Measurements from ENCODE around the gene CHN1.

The CHN1 gene

DNA sequence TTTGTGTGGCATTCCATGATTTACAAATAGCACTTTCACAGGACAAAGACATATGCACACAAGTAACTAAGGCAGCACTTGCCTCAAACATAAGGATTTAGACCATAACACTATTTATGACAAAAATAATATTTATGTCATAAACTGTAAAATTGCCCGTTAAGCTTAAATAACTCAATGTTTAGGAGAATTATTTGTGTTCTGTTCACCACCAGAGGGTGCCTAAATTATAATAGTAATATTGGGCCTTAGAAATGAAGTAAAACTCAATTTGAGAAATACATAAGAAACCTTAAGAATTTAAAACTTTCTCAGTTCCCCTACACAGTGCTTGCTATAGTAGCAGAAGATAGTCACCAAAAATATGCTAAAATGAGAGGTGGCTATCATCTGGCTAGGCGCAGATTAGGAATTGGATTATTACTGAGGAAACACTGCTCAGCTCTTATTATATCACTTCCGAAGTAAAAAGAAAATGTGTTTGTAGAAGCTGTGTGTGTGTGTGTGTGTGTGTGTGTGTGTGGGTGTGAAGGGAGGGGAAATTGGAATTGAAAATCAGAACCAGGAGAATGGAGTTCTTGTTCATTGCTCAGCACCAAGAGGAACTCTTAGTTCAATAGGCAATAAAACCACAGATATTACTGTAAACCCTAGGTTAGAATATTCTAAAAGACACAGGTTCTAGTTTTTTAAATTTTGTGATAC lies 4.9 kb upstream of the CHN1 start:
- DNase-seq = no peak

DNA sequence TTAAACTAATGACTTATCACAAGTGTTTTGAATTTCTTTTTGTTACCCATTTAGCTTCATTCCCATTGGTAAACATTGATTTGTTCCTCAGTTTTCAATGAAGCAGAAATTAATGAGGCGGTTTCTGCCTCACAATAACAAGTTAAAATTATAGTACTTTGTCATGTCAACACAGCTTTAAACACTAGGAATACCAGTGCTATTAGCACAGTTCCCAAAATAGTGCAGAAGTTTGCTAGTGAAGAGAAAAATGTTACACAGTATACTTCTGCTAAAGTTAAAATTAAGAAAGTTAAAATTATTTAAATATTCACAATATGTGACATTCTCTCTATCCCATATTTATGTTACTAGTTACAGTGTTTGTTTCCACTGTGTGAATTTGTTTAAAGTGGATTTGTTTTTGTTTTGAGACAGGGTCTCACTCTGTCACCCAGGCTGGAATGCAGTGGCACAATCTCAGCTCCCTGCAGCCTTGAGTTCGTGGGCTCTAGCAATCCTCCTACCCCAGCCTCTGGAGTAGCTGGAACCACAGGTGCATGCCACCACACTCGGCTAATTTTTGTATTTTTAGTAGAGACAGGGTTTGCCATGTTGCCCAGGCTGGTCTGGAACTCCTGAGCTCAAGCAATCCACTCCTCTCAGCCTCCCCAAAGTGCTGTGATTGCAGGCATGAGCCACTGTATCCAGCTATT lies 3.8 kb upstream of the CHN1 start:
- DNase-seq = no peak

DNA sequence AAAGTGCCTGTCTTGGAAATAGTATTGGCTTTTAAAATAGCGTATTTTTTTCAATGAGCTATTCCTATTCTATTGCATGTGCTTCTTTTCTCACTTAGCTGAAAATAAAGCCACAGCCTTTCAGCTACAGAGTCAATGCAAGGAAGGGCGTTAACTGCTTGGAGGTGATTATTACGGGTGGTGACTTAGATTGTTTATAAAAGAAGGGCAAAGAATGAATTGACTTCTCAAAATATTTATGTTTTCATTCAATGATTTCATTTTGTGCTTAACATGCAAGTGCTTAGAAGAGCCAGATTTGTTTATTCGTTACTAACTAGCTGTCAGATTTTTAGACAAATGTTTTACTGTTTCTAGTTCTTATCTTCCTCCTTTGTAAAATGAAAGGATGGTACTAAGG lies 2.8 kb upstream of the CHN1 start:
- no peak for DNase-seq

DNA sequence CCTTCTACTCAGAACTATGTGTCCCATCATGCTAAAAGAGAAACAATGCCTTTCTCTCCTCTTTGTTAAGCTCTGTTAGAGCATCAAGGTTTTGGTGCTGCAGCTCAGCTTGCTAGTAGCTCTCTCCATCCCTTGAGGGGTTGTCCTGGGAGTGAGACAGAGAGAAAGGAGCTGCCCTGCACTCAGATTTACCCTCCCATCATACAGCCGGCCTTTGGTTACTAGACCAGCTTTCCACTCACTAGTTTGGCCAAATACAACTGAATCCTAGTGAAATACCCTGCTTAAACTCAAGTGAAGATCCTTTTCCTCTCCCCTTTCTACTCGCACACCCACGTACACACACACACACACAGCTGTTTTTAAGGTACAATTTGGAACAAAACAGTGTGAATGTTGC lies 2.3 kb upstream of the CHN1 start:
- no peak for DNase-seq

GRCh38 chr2:175006281-175006680 lies 1.1 kb upstream of the CHN1 start:
- no peak for DNase-seq

DNA sequence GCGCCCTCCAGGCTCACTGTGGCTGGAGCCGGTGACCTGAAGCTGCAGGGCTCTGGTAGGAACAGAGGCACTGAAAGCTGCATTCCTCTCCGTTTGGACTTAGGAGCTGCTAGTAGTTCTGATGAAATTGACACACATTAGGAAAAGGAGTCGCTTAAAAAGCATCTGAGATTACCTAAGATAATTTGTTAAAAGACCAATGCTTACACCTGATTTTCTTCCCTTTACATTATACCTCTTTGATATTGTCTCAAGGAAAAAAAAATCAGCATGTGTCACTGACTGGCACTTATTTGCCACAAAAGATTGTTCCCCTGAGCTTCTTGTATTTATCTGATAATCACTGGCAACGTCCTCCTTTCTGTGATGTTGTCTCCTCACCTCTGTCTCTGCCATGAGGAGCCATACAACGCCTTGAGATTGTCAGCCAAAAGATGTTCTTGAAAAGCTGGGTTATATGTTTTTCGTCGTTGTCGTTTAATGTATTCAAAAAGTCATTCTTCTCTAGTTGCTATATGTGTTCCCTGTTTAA lies 618 bp upstream of the CHN1 start:
- no peak for DNase-seq

DNA sequence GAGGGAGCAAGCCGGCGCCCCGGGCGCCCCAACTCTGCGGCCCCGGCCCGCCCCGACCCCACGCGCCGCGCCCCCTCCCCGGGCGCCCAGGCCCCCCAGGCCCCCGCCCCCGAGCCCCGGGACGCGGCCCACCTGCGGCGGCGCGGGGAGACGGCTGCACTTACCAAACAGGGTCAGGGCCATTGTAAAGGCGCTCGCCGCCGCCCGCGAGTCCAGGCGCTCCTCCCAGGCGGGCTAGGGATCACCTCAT lies 526 bp downstream of the CHN1 start:
- no peak for DNase-seq

GRCh38 chr2:175003875-175004729 lies 1.1 kb downstream of the CHN1 start:
- peak in 1 of 2 experiments; percentile 3 for DNase-seq

GRCh38 chr2:175002547-175003274 lies 2.5 kb downstream of the CHN1 start:
- DNase-seq = no peak

DNA sequence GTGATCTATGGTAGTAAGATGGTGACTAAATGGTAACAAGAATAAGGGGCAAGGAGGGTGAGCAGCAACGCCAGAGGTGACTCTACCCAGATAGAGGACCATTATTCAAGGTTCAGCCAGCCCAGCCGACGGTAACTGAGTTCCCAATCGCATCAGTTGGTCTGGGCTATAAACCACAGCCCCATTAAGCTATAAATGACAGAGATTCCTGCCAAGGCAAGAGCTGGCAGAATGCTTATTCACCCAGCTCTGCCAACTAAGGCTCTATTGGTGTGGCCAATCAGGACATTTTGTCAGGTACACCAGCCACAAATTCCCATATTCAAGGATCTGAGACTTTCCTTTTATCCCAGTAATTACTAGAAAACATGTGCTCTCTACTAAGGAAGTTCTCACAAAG lies 3.6 kb downstream of the CHN1 start:
- no peak for DNase-seq

GRCh38 chr2:174997110-174997509 lies 8.1 kb downstream of the CHN1 start:
- no peak for DNase-seq

DNA sequence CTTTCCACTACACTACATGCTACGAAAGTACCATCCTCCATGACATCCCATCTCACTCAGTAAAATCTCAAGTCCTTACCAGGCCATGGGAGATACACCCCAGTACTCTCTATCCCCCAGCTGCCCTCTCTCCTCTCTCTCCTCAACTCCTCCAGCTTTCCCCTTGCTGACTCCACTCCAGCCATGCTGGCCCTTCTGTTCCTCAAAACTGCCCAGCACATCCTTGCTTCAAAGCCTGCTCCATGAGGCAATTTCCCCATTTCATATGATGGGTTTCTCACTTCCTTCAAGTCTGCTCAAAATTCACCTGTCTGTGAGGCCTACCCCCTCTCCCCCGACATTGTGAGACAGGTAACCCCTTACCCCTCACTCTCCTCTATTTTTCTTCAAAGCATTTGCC lies 8.6 kb downstream of the CHN1 start:
- no peak for DNase-seq

DNA sequence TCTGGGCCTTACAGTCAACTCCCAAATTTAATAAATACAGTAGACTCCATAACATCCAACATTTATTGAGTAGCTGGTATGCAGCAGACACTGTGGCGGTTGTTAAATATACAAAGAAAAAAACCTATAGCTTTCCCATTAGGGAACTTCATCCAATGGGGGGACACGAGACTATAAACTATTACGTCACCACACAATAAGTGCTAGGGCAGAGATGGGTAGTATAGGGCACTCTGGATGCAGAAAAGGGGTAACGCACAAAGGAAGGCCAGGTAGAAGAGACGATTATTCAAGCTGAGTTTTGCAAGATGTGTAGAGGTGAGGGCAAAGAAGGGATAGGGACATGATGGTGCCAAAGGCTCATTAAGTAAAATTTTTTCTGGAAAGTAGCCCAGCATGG lies 10.8 kb downstream of the CHN1 start:
- DNase-seq = no peak

DNA sequence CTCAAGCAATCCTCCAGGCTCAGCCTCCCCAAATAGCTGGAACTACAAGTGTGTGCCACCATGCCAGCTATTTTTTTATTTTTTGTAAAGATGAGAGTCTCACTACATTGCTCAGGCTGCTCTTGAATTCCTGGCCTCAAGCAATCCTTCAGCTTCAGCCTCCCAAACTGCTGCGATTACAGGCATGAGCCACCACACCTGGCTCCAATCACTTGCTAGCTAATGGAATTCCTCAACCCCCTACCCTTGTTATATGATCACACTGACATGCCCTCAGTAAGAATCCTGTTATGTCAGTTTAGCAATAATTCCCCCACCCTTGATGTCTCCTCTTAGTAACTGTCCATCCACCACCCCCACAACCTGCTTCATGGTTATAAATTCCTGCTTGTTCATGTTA lies 12.3 kb downstream of the CHN1 start:
- DNase-seq = no peak

- DNase-seq = no peak
Observed at GRCh38 chr2:174985614-174986013, 19.6 kb downstream of the CHN1 start.

- no peak for DNase-seq
Observed at GRCh38 chr2:174984561-174984960, 20.6 kb downstream of the CHN1 start.

- no peak for DNase-seq
Observed at GRCh38 chr2:174981331-174981730, 23.9 kb downstream of the CHN1 start.

DNA sequence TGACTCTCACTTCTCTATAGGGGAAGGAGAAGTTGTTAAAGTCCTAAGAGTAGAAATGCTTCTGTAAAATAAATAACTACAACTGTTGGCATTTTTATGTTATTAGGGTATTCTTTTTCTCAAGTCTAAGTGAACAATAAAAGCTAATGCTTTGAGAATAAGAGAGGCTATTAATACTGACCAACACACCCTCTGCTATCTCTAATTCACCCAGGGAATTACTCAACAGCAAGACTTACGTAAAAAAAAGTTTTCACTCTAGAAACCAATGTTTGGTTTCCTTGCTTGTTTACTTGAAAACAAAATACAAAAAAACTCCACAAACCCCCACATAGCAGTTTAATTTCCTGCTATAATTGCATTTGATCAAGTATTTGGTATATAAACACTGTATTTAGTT lies 25.2 kb downstream of the CHN1 start:
- DNase-seq = no peak

DNA sequence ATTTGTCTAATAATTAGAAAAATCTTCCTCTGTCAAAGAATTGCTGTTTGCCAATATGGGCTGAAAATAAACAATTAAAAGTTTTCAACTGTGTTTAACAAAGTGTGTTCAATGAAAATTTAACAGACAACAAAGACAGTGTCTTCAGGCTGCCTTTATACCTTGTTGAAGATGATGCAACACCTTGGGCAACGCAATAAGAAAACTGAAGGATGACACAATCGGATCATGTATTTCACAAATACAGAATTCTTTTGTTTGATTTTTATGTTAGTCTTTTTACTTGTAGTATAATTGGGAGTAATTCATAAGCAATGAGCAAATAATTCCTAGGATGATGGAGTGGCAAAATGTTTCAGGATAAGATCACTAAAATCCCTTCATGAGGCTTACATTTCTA lies 27.8 kb downstream of the CHN1 start:
- DNase-seq = no peak

- no peak for DNase-seq
Observed at GRCh38 chr2:174974131-174974530, 31.1 kb downstream of the CHN1 start.

DNA sequence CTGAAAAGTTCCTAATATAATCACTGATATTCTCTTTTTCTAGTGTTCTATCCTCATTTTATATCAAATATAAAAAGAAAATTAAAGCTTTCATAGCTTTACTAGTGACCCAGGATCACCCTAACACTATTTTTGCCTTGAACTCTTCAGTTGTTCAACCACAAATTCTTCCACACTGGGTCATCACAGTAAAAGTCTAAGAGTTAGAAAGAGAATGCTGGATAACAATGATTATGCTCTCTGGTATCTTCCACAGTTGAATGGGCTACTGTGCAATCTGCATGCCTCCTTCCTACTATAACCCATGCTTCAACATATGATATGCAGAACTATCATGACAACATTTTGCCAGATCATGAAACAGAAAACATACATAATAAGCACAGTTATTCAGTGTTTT lies 32.3 kb downstream of the CHN1 start:
- no peak for DNase-seq

GRCh38 chr2:174971868-174972781 lies 33.1 kb downstream of the CHN1 start:
- DNase-seq = no peak
